HL-60 (cell line): ENCODE measurements around the gene GCNA.

ENCODE experiments used
- CTCF ChIP-seq: IDR thresholded peaks from one replicate; pipeline ENCODE4 v1.5.1; 2011; ENCODE audit warnings: low read length, control low read depth, inconsistent platforms; ENCODE audit not compliant: insufficient read depth
- GABPA ChIP-seq: IDR thresholded peaks from 2 replicates; pipeline ENCODE4 v1.6.1; 2012; ENCODE audit warnings: low read depth
- POLR2AphosphoS5 ChIP-seq: IDR thresholded peaks from 2 replicates; pipeline ENCODE4 v1.6.1; 2012; ENCODE audit warnings: low read depth
- REST ChIP-seq: IDR thresholded peaks from 2 replicates; pipeline ENCODE4 v1.6.1; 2012; ENCODE audit warnings: low read depth; ENCODE audit not compliant: insufficient replicate concordance

- TF ChIP-seq CTCF (no peak), REST (no peak), GABPA (no peak), POLR2AphosphoS5 (no peak)
Measured at GRCh38 chrX:71623714-71624113, 45.5 kb downstream of the GCNA start.
